Fibroblast of the aortic adventitia (primary cell): ENCODE data around the gene ATIC. TPM values are rescaled to one million over a fixed set of nuclear protein-coding genes. Genes with fewer than 3 reads are reported as not detected.

ENCODE experiments used
- DNase-seq: peaks from one replicate; pipeline ENCODE4 v3.0.0-alpha.2; 2010; ENCODE audit warnings: low read depth
- H3K4me3 ChIP-seq: 2 replicates; pipeline ENCODE4 v1.5.1; 2011; ENCODE audit warnings: low read depth, mild to moderate bottlenecking, control low read depth, low read length, moderate library complexity
- CTCF ChIP-seq: IDR thresholded peaks from 2 replicates; pipeline ENCODE4 v1.5.1; 2011; ENCODE audit warnings: mild to moderate bottlenecking, low read length, control low read depth, inconsistent platforms; ENCODE audit not compliant: insufficient read depth
- total RNA-seq: library from RNA; depleted of rRNA; stranded (reverse); fragments of >200 nt; gene quantifications from 2 replicates; pipeline ENCODE4 v1.2.3, GENCODE V29; 2012; ENCODE audit warnings: low replicate concordance

ATIC gene
- total RNA-seq, 1 donor: 24.5 TPM

GRCh38 chr2:215388002-215388728 lies 76.3 kb downstream of the ATIC start:
- no peak overlapping the region for H3K4me3 ChIP-seq
- no peak for TF ChIP-seq CTCF
- no peak for DNase-seq

DNA sequence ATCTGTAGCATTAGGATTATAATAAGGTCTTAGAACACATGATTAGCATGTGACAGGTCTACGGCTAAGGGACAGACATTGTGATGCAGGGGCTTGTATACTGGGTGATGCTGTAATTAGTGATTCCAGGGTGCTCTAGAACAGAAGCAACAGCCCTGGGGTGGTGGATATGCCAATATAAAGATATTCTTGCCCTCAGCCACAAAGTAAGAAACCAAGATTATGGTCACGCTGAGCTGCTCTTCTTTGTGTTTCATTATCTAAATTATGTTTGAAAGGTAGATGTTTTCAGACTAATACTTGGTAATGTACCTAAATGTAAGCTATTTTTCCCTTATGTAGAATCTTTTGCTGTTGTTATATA lies 78.7 kb downstream of the ATIC start:
- H3K4me3 ChIP-seq: no peak overlapping the region
- no peak for DNase-seq
- TF ChIP-seq CTCF: no peak

- no peak overlapping the region for H3K4me3 ChIP-seq
- no peak for DNase-seq
- no peak for TF ChIP-seq CTCF
These were observed 79.7 kb downstream of the ATIC start for GRCh38 chr2:215391531-215391930.

GRCh38 chr2:215392164-215392563 lies 80.3 kb downstream of the ATIC start:
- no peak for DNase-seq
- TF ChIP-seq CTCF: no peak
- no peak overlapping the region for H3K4me3 ChIP-seq

GRCh38 chr2:215392687-215393270 lies 80.9 kb downstream of the ATIC start:
- no peak for DNase-seq
- no peak overlapping the region for H3K4me3 ChIP-seq
- TF ChIP-seq CTCF: no peak

DNA sequence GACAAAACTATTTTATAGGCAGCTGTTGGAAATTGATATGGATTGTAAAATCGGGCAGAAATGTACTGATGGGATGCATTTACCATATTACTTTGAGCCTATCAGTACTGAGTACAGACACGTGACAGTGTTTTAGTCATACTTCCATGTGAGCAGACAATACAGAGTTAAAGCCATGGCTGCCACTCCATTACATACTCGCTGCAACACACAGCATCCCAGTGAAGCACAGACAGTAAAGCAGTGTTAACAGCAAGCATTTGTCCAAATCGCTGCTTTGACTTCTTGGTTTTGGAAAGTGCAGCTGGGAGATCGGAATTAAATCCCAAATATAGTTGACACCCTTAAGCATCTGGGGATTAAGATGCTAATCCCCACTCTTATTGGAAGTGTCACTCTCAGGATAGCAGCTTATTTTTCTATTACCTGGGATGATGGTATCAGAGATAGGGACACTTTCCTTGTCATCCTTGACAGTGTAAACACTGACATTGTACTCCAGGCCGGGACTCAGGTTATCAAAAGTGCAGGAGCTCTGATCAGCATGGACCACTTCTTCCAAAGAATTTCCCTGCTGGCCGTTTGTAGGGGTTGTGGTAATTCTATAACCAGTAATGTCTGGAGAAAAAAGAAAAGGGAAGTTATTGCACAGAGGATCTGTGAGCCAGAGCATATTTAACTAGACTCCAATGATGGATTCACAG lies 82.4 kb downstream of the ATIC start:
- DNase-seq: no peak
- TF ChIP-seq CTCF: no peak
- no peak overlapping the region for H3K4me3 ChIP-seq
